Activated CD8-positive, alpha-beta memory T cell treated with anti-CD3 and anti-CD28 coated beads, Interleukin-2, amount 50 U/mL, for 4 hours (primary cell): ENCODE measurements around the gene YDJC.
"Not testable (repeated sequence)": the region's sequence is repeated elsewhere in the genome, so short reads cannot be mapped to it uniquely, and the experiment has no call there.

Source experiments
- DNase-seq: peaks from one replicate; pipeline ENCODE4 v3.0.0-alpha.2; 2020

Gene YDJC

GRCh38 chr22:21603973-21604372 is 25.8 kb downstream of the YDJC start:
- no peak for DNase-seq

GRCh38 chr22:21602579-21602978 is 27.2 kb downstream of the YDJC start:
- DNase-seq = no peak

GRCh38 chr22:21599053-21599893 is 30.5 kb downstream of the YDJC start:
- no peak for DNase-seq

- DNase-seq = no peak
Measured at GRCh38 chr22:21598302-21598701, 31.5 kb downstream of the YDJC start.

- not testable (repeated sequence) for DNase-seq
Measured at GRCh38 chr22:21596356-21597135, 33.3 kb downstream of the YDJC start.

GRCh38 chr22:21594865-21595452 is 34.9 kb downstream of the YDJC start:
- DNase-seq = no peak

- DNase-seq = no peak
Measured at GRCh38 chr22:21593406-21594232, 36.2 kb downstream of the YDJC start.

- no peak for DNase-seq
Measured at GRCh38 chr22:21592422-21592821, 37.4 kb downstream of the YDJC start.

- no peak for DNase-seq
Measured at GRCh38 chr22:21591695-21592094, 38.1 kb downstream of the YDJC start.

GRCh38 chr22:21590809-21591641 is 38.8 kb downstream of the YDJC start:
- DNase-seq = no peak

- DNase-seq = no peak
Measured at GRCh38 chr22:21589396-21589795, 40.4 kb downstream of the YDJC start.

- DNase-seq = no peak
Measured at GRCh38 chr22:21587803-21588611, 41.8 kb downstream of the YDJC start.

GRCh38 chr22:21585389-21585788 is 44.4 kb downstream of the YDJC start:
- DNase-seq = no peak

GRCh38 chr22:21582801-21583740 is 46.8 kb downstream of the YDJC start:
- DNase-seq = no peak

- not testable (repeated sequence) for DNase-seq
Measured at GRCh38 chr22:21581009-21581713, 48.7 kb downstream of the YDJC start.

GRCh38 chr22:21580623-21581007 is 49.2 kb downstream of the YDJC start:
- not testable (repeated sequence) for DNase-seq

- DNase-seq = no peak
Measured at GRCh38 chr22:21579474-21579851, 50.4 kb downstream of the YDJC start.
